Mucosa of stomach (tissue), 1 donor: Measurements from ENCODE around the gene KIF11.
"Not testable (repeated sequence)": the region's sequence is repeated elsewhere in the genome, so short reads cannot be mapped to it uniquely, and the experiment has no call there.

Experiments used
- H3K27me3 ChIP-seq: one replicate; pipeline ENCODE4 v1.7.0; 2013; ENCODE audit warnings: mild to moderate bottlenecking, low read length; ENCODE audit not compliant: control insufficient read depth, insufficient read depth
- H3K36me3 ChIP-seq: one replicate; pipeline ENCODE4 v1.7.0; 2013; ENCODE audit warnings: low read length; ENCODE audit not compliant: control insufficient read depth, insufficient read depth
- H3K4me1 ChIP-seq: one replicate; pipeline ENCODE4 v1.7.0; 2013; ENCODE audit warnings: mild to moderate bottlenecking, low read length; ENCODE audit not compliant: control insufficient read depth, insufficient read depth
- H3K4me3 ChIP-seq: one replicate; pipeline ENCODE4 v1.7.0; 2013; ENCODE audit warnings: low read length
- H3K9ac ChIP-seq: one replicate; pipeline ENCODE4 v1.7.0; 2013; ENCODE audit warnings: mild to moderate bottlenecking, low read length, moderate library complexity
- H3K9me3 ChIP-seq: one replicate; pipeline ENCODE4 v1.7.0; 2013; ENCODE audit warnings: mild to moderate bottlenecking, low read length, moderate library complexity; ENCODE audit not compliant: control insufficient read depth
- donor health status: Pancreatic carcinoma.

The KIF11 gene

GRCh38 chr10:92595505-92595904 lies 2.6 kb downstream of the KIF11 start:
- no peak overlapping the region for H3K9ac ChIP-seq
- H3K4me1 ChIP-seq: peaks cover 8% of the 10 kb centered on the region
- no peaks in the 10 kb centered on the region for H3K27me3 ChIP-seq
- no peaks in the 10 kb centered on the region for H3K36me3 ChIP-seq
- no peak overlapping the region for H3K4me3 ChIP-seq
- no peaks in the 10 kb centered on the region for H3K9me3 ChIP-seq

DNA sequence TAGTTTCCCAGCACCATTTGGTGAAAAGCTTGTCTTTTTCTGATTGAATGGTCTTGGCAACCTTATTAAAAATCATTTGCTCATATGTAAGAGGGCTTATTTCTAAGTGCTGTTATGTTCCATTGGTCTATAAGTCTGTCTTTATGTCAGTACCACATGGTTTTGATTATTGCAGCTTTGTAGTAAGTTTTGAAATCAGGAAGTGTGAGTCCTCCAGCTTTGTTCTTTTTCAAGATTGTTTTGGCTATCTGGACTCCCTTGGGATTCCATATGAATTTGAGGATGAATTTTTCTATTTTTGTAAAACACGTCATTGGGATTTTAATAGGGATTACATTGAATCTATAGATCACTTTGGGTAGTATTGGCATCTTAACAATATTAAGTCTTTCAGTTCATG lies 5.4 kb downstream of the KIF11 start:
- Histone ChIP-seq H3K9ac (no peak overlapping the region), H3K4me1 (no peaks in the 10 kb centered on the region), H3K9me3 (no peaks in the 10 kb centered on the region), H3K36me3 (no peaks in the 10 kb centered on the region), H3K4me3 (no peak overlapping the region), H3K27me3 (no peaks in the 10 kb centered on the region)

GRCh38 chr10:92604841-92605240 lies 11.9 kb downstream of the KIF11 start:
- H3K9me3 ChIP-seq: no peaks in the 10 kb centered on the region
- no peaks in the 10 kb centered on the region for H3K4me1 ChIP-seq
- H3K27me3 ChIP-seq: no peaks in the 10 kb centered on the region
- no peak overlapping the region for H3K4me3 ChIP-seq
- H3K9ac ChIP-seq: no peak overlapping the region
- H3K36me3 ChIP-seq: no peaks in the 10 kb centered on the region

- Histone ChIP-seq H3K27me3 (no peaks in the 10 kb centered on the region), H3K9ac (no peak overlapping the region), H3K36me3 (no peaks in the 10 kb centered on the region), H3K9me3 (no peaks in the 10 kb centered on the region), H3K4me3 (no peak overlapping the region), H3K4me1 (no peaks in the 10 kb centered on the region)
These were observed 22.6 kb downstream of the KIF11 start for GRCh38 chr10:92615515-92615914.

- Histone ChIP-seq H3K4me3 (no peak overlapping the region), H3K9me3 (no peaks in the 10 kb centered on the region), H3K36me3 (no peaks in the 10 kb centered on the region), H3K27me3 (no peaks in the 10 kb centered on the region), H3K4me1 (no peaks in the 10 kb centered on the region), H3K9ac (no peak overlapping the region)
These were observed 26.4 kb downstream of the KIF11 start for GRCh38 chr10:92619368-92619767.

- Histone ChIP-seq H3K9ac (no peak overlapping the region), H3K4me1 (no peaks in the 10 kb centered on the region), H3K4me3 (no peak overlapping the region), H3K9me3 (no peaks in the 10 kb centered on the region), H3K36me3 (no peaks in the 10 kb centered on the region), H3K27me3 (no peaks in the 10 kb centered on the region)
These were observed 35.0 kb downstream of the KIF11 start for GRCh38 chr10:92627845-92628480.

DNA sequence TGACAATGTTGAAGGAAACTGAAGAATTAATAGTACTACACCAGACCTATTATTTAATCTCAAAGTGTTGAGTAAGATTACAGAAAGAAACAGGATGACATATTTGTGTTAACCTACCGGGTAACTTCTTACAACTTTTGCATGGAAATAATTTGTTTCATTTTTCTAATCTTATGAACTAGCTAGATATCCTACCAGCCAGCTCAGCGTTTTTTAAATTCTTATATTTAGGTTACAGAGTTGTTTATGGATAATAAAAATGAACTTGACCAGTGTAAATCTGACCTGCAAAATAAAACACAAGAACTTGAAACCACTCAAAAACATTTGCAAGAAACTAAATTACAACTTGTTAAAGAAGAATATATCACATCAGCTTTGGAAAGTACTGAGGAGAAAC lies 37.0 kb downstream of the KIF11 start:
- Histone ChIP-seq H3K36me3 (no peaks in the 10 kb centered on the region), H3K9me3 (no peaks in the 10 kb centered on the region), H3K9ac (no peak overlapping the region)

DNA sequence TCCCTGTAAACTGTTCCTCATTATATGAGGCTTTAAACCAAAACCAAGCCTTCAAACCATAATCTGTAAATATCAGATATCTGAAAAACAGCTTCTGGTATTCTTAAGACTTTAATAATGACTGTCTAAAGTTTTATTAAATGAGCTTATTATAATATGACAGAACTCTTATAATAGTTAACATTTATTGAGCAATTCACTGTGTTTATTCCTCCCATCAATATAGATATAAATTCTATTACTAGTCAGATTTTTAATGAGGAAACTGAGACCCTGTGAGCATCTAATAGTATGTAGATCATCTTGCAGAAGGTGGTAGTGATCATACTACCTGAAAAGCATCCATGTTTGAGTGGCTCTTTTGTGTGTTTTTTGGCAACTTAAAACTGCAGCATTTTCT lies 45.1 kb downstream of the KIF11 start:
- Histone ChIP-seq H3K36me3 (no peaks in the 10 kb centered on the region), H3K4me1 (no peaks in the 10 kb centered on the region), H3K9me3 (no peaks in the 10 kb centered on the region), H3K27me3 (no peaks in the 10 kb centered on the region), H3K9ac (no peak overlapping the region), H3K4me3 (no peak overlapping the region)

More for the DNA sequence above, 37.0 kb downstream of the KIF11 start:
- Histone ChIP-seq H3K4me3 (no peak overlapping the region), H3K4me1 (no peaks in the 10 kb centered on the region), H3K27me3 (no peaks in the 10 kb centered on the region)

DNA sequence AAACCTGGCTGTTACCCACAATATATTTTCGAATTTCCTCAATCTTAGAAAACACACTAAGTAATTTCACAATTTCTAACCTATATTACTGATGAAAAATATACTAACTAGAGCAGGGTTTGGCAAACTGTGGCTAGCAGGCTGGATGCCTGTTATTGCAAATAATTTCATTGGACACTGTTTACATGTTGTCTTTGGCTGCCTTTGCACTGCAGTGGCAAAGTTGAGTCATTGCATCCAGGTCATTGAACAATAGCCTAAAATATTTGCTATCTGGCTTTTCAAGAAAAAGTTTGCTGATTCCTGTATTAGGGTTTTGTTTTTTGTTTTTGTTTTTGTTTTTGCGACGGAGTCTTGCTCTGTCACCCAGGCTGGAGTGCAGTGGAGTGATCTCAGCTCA lies 47.2 kb downstream of the KIF11 start:
- H3K9ac ChIP-seq: no peak overlapping the region
- no peaks in the 10 kb centered on the region for H3K4me1 ChIP-seq
- H3K27me3 ChIP-seq: no peaks in the 10 kb centered on the region
- no peaks in the 10 kb centered on the region for H3K36me3 ChIP-seq
- H3K4me3 ChIP-seq: no peak overlapping the region
- H3K9me3 ChIP-seq: no peaks in the 10 kb centered on the region

- Histone ChIP-seq H3K27me3 (no peaks in the 10 kb centered on the region), H3K9me3 (no peaks in the 10 kb centered on the region), H3K36me3 (no peaks in the 10 kb centered on the region), H3K4me3 (no peak overlapping the region), H3K4me1 (no peaks in the 10 kb centered on the region), H3K9ac (no peak overlapping the region)
These were observed 48.6 kb downstream of the KIF11 start for GRCh38 chr10:92641492-92641891.

- H3K36me3 ChIP-seq: no peaks in the 10 kb centered on the region
- H3K9ac ChIP-seq: no peak overlapping the region
- no peaks in the 10 kb centered on the region for H3K4me1 ChIP-seq
- no peak overlapping the region for H3K4me3 ChIP-seq
- no peaks in the 10 kb centered on the region for H3K9me3 ChIP-seq
- H3K27me3 ChIP-seq: no peaks in the 10 kb centered on the region
These were observed 52.0 kb downstream of the KIF11 start for GRCh38 chr10:92644921-92645320.

DNA sequence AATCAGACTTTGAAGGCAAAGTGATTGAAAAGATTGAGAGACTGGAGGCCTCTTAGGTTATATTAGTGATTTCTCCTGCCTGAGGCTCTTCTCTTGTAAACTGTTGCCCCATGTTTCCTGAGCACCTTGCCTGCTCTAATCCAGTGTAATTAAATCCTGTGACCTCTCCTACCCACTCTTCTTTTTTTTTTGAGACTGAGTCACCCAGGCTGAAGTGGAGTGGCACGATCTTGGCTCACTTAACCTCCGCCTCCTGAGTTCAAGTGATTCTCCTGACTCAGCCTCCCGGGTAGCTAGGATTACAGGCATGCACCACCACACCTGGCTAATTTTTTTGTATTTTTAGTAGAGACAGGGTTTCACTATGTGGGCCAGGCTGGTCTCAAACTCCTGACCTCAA lies 57.9 kb downstream of the KIF11 start:
- H3K4me3 ChIP-seq, H3K9me3 ChIP-seq, H3K27me3 ChIP-seq, H3K4me1 ChIP-seq, H3K9ac ChIP-seq, H3K36me3 ChIP-seq: not testable (repeated sequence)

DNA sequence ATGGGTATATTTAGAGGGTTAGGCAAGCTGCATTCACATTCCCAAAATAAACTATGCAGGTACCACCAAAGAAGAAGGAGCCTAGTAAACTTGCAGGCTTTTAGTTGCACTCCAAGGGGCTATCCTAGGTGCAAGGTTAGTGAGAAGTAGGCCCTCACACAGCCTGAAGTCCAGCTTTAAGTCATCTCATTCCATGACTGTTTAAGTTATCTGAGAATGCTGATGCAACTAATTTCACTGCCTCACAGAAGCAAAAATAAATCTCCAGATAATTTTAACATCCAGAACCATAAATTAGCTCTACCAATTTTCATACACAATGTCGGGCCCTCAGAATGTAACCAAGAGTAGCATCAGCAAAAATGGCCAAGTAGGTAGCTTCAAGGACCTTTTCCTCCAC lies 62.5 kb downstream of the KIF11 start:
- H3K9me3 ChIP-seq: no peaks in the 10 kb centered on the region
- H3K36me3 ChIP-seq: no peaks in the 10 kb centered on the region
- H3K27me3 ChIP-seq: no peaks in the 10 kb centered on the region
- no peak overlapping the region for H3K9ac ChIP-seq
- H3K4me1 ChIP-seq: no peaks in the 10 kb centered on the region
- no peak overlapping the region for H3K4me3 ChIP-seq
